Neutrophil (primary cell): ENCODE results near the gene PGC.

Experiments used
- H3K27ac ChIP-seq: fragments of 200-600 bp; sonication (generic); 2 replicates; pipeline ENCODE4 v1.5.1; 2016; ENCODE audit warnings: mild to moderate bottlenecking, moderate library complexity
- H3K27me3 ChIP-seq: fragments of 200-600 bp; sonication (generic); 2 replicates; pipeline ENCODE4 v1.6.0; 2016; ENCODE audit warnings: mild to moderate bottlenecking
- H3K36me3 ChIP-seq: fragments of 200-600 bp; sonication (generic); 2 replicates; pipeline ENCODE4 v1.5.1; 2017
- H3K4me1 ChIP-seq, 2 experiments: fragments of 200-600 bp in 1 of 2; sonication (generic) in 1 of 2; 1 replicate in 1 of 2; 2 replicates in 1 of 2; pipeline versions ENCODE4 v1.5.1 to v1.6.1; 2013 to 2016; ENCODE audit warnings: low read depth in 1 of 2, low read length in 1 of 2, mild to moderate bottlenecking in 1 of 2, moderate library complexity in 1 of 2; ENCODE audit not compliant: control insufficient read depth in 1 of 2, insufficient read depth in 1 of 2
- H3K4me3 ChIP-seq, 2 experiments: fragments of 200-600 bp in 1 of 2; sonication (generic) in 1 of 2; 1 replicate in 1 of 2; 2 replicates in 1 of 2; pipeline ENCODE4 v1.5.1; 2013 to 2016; ENCODE audit warnings: low read depth in 1 of 2, low read length in 1 of 2, mild to moderate bottlenecking in 1 of 2, moderate library complexity in 1 of 2
- H3K9me3 ChIP-seq: fragments of 200-600 bp; sonication (generic); 2 replicates; pipeline ENCODE4 v1.5.1; 2016
- TF ChIP-seq, protein P1 (sequence below): fragments of 200-600 bp; sonication (generic); IDR thresholded peaks from 2 replicates; pipeline ENCODE4 v1.5.1; 2016; ENCODE audit warnings: antibody characterized with exemption

Gene PGC

DNA sequence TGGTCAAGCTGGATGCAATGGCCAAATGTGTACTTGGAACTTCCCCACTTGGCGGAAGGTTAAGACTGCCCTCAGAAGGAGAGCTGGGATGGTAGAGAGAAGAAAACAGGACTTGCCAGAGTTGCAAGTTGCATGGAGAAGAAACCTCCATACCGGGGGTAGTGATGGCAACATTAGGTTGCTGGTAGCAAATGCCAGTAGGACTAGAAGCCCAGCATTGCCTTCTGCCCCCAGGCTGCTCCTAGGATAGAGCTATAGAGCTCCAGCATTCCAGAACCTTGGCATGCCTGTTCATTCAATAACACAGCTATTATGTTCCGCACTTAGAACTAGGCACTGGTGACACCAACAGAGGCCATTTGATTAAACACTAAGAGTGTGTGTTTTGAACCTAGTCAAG, 38.3 kb downstream of the PGC start:
- Histone ChIP-seq H3K4me3 (no peak overlapping the region), H3K27me3 (no peaks in the 10 kb centered on the region), H3K36me3 (peaks cover 25% of the 10 kb centered on the region), H3K4me1 (peaks cover 53 to 56% of the 10 kb centered on the region in 2 experiments), H3K27ac (peak overlapping the region; percentile 85), H3K9me3 (no peaks in the 10 kb centered on the region)
- TF ChIP-seq, protein P1, sequence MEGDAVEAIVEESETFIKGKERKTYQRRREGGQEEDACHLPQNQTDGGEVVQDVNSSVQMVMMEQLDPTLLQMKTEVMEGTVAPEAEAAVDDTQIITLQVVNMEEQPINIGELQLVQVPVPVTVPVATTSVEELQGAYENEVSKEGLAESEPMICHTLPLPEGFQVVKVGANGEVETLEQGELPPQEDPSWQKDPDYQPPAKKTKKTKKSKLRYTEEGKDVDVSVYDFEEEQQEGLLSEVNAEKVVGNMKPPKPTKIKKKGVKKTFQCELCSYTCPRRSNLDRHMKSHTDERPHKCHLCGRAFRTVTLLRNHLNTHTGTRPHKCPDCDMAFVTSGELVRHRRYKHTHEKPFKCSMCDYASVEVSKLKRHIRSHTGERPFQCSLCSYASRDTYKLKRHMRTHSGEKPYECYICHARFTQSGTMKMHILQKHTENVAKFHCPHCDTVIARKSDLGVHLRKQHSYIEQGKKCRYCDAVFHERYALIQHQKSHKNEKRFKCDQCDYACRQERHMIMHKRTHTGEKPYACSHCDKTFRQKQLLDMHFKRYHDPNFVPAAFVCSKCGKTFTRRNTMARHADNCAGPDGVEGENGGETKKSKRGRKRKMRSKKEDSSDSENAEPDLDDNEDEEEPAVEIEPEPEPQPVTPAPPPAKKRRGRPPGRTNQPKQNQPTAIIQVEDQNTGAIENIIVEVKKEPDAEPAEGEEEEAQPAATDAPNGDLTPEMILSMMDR: no peak

DNA sequence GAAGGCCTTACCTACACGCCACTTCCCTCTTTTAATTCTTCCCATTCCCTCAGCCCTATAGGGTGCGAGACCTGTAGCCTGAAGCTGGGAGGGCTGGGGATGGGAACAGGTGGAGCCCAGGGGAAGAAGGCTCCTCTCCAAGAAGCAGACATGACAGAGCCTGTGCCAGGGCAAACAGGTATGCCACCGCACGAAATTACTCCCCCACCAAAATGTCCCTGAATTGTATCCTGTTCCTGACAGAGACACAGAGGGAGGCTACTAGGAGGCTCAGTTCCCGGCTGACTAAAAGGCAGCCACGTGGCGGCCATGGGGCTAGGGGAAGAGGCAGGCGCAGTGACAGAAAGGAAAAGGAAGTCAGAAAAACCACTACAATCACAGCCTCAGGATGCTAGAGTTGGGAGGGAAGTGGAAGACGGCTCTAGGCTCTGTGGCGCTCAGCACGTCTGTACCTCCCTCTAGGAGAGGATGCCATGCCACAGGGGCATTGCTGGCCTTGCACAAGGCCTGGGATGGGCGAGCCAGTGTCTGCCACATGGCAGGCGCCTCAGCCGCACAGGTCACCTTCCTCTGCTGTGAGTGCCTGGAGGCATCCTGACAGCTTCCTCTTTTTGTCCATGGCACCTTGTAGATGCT, 39.5 kb downstream of the PGC start:
- H3K27me3 ChIP-seq: no peaks in the 10 kb centered on the region
- peak overlapping the region; percentile 47 to 53 for H3K4me3 ChIP-seq
- TF ChIP-seq, protein P1: peak; percentile 21
- no peaks in the 10 kb centered on the region for H3K9me3 ChIP-seq
- peaks cover 41 to 44% of the 10 kb centered on the region in 2 experiments for H3K4me1 ChIP-seq
- peaks cover 24% of the 10 kb centered on the region for H3K36me3 ChIP-seq
- peak overlapping the region; percentile 85 for H3K27ac ChIP-seq

DNA sequence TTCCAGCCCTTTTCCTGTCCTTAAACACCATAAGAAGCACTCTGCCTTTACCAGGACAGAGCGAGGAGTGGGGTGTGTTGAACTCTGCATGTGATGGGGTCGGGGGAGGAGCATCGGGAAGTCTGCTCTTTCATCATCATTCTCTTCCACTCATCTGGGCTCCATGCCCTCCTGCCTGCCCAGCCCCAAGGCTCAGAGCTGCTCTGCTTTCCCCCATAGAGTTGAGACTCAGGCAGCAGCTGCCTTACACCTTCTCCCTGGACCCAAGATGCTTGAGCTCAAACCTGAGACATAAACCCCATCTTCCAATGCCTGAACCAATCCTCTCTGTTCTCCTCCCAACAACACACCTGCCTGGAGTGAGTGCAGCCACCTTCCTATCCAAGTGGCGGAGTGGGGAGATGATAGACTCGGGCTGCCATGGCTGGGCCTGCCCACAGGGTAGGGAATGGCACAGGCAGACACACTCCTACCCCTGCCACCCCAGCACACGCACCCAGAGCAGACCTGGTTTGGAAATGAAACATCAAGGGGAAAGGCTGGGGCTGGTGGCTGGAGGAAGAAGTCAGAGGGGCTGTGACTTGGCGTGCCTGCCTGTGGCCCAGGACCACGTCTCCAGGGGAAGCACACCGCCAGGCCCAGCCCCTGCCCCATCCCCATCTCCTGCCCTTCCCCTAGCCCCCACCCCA, 40.2 kb downstream of the PGC start:
- Histone ChIP-seq H3K4me3 (peak overlapping the region in 1 of 2 experiments; percentile 53), H3K27ac (peak overlapping the region; percentile 85), H3K36me3 (peaks cover 31% of the 10 kb centered on the region), H3K4me1 (peaks cover 36 to 41% of the 10 kb centered on the region in 2 experiments), H3K27me3 (no peaks in the 10 kb centered on the region), H3K9me3 (no peaks in the 10 kb centered on the region)
- TF ChIP-seq, protein P1: no peak

DNA sequence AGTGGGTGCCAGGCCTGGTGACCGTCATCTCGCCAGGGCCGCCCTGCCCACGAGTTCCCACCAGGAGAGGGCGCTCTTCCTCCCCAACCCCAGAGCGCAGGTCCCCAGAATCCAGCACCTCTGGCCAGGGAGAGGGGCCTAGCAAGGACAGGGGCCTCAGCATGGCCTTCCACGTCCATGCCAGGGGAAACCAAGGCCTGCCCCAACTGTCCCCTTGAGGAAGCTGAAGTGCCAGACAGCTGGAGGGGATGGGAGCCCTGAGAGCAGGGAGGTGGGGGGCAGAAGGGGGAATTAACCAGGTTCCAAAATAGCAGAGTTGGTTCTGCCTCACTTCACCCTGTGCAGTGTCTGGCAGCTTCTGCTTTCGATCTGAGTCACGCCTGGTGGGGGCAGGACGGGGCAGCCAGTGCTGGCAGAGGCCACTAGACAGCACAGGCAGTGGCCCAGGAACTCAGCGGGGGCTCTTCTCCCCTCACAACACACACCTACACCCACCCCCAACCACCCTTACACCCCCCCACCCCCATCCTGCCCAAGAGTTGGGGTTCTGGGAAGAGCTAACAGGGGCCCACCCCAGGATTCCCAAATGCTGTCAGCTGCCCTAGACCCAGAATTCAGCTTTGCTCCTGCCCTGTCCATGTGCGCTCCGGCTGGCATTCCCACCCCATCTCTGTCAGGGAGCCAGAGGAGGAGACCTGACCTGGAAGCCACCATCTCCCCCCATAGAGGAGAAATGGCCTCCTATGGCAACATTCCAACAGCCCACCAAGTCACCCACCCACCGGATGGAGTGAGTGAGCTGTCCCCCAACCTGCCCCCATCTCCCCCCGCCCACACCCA, 41.0 kb downstream of the PGC start:
- Histone ChIP-seq H3K27me3 (no peaks in the 10 kb centered on the region), H3K9me3 (no peaks in the 10 kb centered on the region), H3K36me3 (peaks cover 34% of the 10 kb centered on the region), H3K4me1 (peaks cover 36 to 41% of the 10 kb centered on the region in 2 experiments), H3K4me3 (peak overlapping the region in 1 of 2 experiments; percentile 7), H3K27ac (peak overlapping the region; percentile 85)
- TF ChIP-seq, protein P1: peak; percentile 64

DNA sequence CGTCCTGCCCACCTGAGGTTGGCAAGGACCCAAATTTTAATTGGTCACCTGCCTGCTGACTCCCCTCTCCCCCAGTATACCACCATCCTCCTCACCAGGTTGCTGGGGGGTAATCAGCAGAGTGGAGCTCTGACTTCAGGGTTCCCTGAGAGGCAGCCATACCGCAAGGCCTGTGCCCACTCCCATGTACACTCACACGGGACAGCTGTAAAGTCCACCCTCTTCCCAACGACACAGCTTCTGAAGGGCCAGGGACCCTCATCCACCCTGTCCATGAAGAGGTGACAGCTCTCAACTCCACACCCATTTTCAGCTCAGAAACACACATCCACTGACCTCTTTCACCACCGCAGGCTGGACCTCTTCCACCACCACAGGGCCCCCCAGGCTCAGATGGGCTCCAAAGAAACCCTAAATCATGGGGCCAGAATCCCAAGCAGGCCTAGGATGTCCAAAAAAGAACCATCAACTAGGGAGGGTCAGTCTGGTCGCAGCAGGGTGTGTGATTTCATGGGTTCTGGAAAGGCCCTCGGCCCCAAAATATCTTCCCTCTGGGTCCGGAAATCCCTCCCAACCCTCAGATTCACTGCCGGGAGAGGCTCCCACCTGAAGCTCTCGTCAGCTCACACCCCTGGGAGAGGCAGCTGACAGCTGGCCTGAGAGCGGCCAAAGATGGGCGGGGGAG, 41.7 kb downstream of the PGC start:
- Histone ChIP-seq H3K27ac (peak overlapping the region; percentile 85), H3K9me3 (no peaks in the 10 kb centered on the region), H3K36me3 (peaks cover 39% of the 10 kb centered on the region), H3K4me3 (no peak overlapping the region), H3K4me1 (peaks cover 36 to 41% of the 10 kb centered on the region in 2 experiments), H3K27me3 (no peaks in the 10 kb centered on the region)
- TF ChIP-seq, protein P1: no peak
